Fibroblast of lung (primary cell): ENCODE data around the gene LTF.

Source experiments
- EZH2 ChIP-seq: IDR thresholded peaks from 2 replicates; pipeline ENCODE4 v1.5.1; 2012; ENCODE audit warnings: low read length, control low read depth, mild to moderate bottlenecking; ENCODE audit errors: missing control alignments
- TF ChIP-seq, protein P1 (sequence below), 2 donors: IDR thresholded peaks in 1 of 2; conservative IDR thresholded peaks in 1 of 2; 1 replicate in 1 of 2; 2 replicates in 1 of 2; pipeline ENCODE4 v1.5.1; 2011 to 2012; ENCODE audit warnings: low read length in 2 of 2, control low read depth in 1 of 2, inconsistent platforms in 1 of 2, low read depth in 1 of 2, mild to moderate bottlenecking in 1 of 2

GRCh38 chr3:46400000-46400734, 64.5 kb downstream of the LTF start:
- TF ChIP-seq, protein P1, sequence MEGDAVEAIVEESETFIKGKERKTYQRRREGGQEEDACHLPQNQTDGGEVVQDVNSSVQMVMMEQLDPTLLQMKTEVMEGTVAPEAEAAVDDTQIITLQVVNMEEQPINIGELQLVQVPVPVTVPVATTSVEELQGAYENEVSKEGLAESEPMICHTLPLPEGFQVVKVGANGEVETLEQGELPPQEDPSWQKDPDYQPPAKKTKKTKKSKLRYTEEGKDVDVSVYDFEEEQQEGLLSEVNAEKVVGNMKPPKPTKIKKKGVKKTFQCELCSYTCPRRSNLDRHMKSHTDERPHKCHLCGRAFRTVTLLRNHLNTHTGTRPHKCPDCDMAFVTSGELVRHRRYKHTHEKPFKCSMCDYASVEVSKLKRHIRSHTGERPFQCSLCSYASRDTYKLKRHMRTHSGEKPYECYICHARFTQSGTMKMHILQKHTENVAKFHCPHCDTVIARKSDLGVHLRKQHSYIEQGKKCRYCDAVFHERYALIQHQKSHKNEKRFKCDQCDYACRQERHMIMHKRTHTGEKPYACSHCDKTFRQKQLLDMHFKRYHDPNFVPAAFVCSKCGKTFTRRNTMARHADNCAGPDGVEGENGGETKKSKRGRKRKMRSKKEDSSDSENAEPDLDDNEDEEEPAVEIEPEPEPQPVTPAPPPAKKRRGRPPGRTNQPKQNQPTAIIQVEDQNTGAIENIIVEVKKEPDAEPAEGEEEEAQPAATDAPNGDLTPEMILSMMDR (conservative IDR thresholded peaks at IDR 0.05 in 1 of 2, IDR thresholded peaks at IDR 0.05 in 1 of 2; ENCODE audit: low read depth in 1 of 2, low read length in 2 of 2) = no peak
- TF ChIP-seq EZH2 = no peak
